ENCODE measurements around the gene RIIAD1.
"Not testable (repeated sequence)": the region's sequence is repeated elsewhere in the genome, so short reads cannot be mapped to it uniquely, and the experiment has no call there.

Gene RIIAD1

DNA sequence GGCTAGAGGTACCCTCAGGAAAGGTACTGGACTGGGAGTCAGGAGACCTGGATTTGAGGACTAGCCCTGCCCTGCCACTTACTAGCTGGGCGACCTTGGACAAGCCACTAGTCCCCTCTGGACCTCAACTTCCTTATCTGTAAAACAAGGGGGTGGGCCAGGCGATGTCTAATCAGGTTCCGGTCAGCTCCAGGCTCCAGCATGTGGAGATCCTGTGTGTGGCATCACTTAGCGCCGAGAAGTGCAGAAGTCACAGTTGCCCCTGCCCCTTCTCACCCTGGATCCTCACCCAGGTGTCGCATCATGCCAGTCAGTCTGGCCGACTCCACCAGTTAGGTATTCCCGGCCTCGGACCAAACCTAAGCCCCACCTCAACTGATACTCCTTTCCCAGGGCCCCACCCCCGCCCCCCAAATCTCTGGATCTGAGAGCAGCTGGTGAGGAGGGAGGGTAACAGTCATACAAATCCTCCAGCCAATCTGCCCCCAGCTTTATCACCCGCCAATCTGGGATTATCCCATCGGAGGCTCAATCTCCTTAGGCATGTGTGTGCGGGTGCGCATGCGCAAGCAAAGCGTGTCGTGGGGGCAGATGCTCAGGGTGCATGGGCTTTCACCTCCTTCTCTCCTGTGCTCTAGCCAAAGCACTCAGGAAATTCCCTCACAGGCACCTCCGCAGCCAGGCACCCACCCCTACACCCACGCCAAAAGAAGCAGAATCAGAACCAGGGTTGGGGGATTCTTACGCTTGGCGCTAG, 10.1 kb upstream of the RIIAD1 start:
- no peak for DNase-seq (ENCODE audit: low read depth)

DNA sequence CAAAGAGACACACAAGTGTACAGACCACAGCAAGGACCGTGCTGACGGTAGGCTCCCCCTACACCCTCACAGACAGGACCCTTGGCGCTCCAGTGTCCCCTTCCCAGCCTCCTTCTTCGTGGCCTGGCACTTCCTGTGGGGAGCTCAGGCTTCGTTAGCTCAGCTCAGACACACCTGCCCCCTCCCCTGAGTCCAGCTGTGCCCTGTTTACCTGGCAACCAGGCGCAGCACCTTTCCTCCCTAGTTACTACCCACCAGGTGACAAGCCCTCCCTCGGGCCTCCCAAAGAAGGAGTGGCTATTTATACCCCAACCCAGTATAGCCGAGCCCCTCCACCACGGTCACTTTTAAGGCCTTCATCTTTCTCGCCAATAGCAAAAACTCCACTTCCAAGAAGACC, 9.4 kb upstream of the RIIAD1 start:
- no peak for DNase-seq (ENCODE audit: low read depth)

DNA sequence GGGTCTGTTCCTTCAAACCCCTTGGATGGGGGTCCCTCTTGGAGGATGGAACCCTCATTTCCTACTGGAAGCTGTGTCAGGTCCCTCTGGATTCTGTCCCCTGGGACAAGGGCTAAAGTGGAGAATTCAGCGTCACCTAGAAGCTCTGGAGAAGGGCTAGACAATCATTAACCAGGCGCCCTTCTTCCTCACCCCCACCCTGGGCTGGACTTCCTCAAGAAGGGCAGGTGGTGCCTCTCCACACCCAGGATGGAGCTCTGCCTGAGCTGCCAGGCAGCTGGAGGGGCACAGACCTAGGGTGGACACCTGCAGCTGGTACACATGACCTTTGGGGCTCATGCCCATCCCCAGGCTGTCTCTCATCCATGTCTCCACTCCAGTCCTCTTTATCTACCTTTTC, 8.3 kb upstream of the RIIAD1 start:
- no peak for DNase-seq (ENCODE audit: low read depth)

DNA sequence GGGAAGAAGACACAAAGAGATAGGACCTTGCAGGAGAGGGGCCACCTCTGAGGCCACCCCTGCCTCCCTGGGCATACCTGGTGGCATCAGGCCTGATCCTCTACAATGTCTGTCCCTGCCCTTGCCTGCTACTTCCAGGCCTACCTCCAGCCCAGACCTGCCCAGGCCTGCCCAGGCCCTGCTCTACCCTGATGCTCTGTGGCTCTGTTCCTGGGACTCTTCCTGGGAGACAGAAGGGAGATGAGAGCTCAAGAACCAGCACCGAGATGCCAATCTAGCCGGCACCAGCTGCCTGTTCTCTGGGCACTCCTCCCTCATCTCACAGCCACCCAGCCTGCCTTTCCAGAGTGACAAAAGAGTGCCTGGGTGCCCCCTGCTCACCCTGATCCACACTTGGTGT, 7.4 kb upstream of the RIIAD1 start:
- DNase-seq (ENCODE audit: low read depth): no peak

DNA sequence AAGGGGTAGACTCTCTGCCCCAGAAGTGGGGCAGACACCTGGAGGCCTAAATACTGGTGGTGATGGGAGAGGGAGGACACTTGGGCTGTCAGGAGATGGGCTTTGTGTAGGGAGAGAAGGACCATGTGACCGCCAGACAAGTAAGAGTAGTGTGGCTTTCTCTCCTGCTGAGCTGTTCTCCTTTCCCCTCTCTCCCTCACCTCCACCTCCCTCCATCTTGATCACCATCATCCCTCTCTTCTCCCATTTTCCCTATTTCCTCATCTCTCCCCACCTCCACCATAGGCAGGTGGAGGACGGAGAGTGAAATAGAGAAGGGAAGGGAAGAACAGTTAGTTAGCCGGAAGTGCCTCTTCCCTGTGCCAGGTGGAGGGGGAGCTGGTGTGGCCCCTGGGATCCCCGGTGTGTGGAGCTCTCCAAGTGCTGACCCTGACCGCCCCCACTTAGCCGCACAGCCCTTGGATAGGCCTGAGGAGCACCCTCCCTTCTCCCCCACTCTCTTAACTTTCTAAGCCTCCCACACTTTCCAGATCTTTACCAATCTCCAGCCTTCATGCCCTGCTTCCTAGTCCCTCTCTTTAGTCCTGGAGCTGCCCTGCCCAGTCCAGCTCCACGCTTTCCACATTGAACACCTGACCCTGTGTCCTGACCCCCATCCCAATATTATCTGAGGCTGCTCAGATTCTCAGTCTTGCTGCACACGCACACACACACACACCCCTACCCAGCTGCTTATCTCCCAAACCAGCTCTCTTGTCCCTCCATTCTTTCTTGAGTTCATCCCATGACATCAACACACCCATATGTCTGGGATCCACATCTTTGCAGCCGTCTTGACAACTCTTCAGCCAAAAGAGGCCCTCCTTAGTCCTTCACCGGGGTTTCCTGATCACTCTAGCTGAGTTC, 6.2 kb upstream of the RIIAD1 start:
- DNase-seq (ENCODE audit: low read depth): no peak

DNA sequence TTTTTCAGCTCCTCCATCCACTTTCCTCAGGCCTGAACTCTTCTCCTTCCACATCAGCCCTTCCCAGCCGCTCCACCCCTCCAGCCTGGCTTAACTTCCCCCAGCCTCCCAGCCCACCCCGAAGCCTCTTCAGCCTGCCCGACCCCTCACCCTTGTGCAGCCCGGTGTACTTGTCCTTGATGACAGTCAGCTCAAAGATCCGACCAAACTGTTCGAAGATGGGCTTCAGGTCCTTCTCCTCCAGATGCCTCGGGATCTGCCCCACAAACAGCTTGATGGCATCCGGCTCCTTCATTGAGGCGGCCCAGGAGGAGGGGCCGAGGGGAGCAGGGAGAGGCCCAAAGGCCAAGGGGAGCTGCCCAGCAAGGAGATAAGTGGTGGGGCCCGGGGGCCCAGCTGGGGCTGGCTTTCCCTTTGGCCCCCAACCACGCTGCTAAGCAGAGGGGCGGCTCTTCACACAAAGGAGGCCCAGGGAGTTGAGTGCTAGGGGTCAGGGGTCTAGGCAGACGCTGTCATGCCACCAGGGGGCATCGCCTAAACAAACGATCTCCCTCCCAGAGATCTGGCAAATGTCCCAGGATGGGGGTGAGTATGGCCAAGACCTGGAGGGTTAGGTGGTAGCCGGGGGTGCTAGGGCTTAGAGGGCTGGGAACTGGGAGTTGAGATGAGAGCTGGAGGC, 5.5 kb upstream of the RIIAD1 start:
- DNase-seq (ENCODE audit: low read depth): no peak

DNA sequence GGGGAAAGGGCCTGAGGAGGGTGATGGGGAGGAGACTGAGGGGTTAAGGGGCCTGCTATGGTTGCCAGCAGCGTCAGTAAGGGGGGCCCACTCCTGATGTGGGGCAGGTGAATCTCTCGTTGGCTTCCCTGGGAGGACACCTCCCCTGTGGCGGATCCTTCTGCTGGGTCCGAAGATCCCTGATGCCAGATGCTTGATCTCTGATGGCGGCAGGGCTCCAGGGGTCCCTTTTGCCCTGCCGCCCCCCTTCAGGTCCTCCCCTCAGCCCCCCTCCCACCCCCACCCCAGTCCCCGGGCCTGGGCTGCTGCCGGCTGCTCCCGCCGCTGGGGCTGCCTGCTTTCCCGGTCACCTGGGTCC, 4.9 kb upstream of the RIIAD1 start:
- no peak for DNase-seq (ENCODE audit: low read depth)

DNA sequence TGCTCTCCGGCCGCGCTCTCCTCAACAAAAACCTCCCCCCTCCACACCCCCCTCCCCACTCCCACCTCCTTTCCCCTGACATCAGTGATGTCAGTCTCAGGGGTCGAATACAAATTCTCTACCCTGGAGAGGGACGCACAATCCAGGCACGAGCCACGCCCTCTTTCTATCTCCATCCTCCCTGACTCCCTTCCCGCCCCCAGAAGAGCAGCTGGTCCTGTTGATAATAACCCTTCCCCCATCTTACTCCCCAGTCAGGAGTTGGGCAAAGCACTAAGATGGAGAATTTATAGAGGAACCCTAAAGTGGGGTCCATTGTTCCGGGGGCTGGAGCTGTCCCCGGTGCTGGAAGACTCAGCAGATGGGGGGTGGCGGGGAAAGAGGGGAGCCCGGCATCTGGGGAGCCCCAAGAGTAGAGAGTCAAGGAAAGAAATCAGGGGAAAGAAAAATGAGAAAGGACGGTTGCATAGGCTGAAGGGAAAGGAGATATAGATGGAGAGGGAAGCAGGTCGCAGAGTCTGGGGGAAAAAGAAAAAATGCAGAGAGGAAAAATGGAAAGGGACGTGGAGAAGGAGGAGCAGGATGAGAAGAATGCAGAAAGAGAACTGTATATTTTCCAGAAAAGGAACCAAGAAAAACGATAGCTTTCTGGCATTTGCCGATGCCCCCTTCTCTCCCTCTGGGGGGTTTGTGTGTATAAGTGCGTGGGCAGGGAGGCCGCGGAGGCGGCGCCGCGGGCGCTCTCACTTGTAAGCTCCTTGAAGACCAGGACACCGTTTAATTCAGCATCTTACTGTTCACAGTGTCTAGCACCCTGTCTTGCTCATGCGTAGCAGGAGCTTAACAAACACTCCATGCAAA, 4.3 kb upstream of the RIIAD1 start, which contains the start of gene CELF3:
TSS of gene CELF3 (minus strand) at position 33 of the 861 bp plus-strand sequence. CDS start 783 bp downstream, outside the sequence.
- no peak for DNase-seq (ENCODE audit: low read depth)

DNA sequence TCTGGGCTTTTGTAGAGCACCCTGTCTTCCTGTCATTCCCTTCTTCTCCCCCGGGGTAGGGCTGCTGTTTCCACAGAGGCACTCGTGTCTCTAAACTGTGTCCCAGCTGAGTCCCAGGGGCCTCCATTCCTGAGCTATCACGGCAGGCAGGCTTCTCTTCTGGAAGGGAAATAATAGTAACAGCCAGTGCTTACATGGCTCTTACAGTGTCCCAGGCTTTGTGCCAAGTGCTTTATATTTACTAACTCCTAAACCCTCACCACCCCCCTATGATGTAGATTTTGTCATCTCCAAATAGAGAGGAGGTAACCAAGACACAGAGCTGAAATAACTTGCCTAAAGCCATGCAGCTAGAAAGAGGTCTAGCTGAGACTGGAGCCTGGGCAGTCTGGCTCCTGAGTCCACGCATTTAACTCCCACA, 3.3 kb upstream of the RIIAD1 start:
- no peak for DNase-seq (ENCODE audit: low read depth)

DNA sequence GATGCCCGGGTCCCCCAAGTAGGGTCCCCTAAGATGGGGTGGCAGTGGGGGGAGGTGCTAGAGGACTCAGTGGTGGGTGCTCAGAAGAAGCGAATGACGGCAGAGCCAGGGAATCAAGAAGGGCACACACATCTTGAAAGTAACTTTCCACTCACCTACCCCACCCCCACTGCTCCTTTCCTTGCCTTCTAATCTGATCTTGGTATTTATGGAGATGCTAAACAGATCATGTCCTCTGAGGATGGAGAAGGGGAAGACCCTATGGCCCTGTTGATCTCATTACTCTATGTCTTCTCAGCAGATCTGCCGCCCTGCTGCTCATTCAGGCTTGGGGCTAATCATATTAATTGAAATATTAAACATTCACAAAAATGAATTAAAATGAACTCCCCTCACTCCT, 2.7 kb upstream of the RIIAD1 start:
- DNase-seq (ENCODE audit: low read depth): no peak

DNA sequence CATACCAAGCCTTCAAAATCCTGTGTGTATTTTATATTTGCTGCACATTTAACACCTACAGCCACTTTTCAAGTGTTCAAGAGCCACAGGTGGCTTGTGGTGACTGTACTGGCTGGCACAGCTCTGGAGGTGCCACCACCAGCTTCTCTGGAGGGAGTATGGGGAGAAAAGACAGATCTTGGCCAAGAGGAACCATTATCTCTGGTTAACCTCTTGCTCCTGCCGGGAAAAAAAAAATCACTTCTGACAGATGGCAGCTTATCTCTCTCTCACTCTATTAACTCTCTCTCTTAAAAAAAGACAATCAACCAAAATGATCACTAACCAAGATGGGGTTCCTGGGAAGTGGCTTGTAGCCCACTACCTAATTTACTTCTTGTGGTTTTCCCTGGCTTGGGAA, 1.2 kb upstream of the RIIAD1 start:
- DNase-seq (ENCODE audit: low read depth): no peak

DNA sequence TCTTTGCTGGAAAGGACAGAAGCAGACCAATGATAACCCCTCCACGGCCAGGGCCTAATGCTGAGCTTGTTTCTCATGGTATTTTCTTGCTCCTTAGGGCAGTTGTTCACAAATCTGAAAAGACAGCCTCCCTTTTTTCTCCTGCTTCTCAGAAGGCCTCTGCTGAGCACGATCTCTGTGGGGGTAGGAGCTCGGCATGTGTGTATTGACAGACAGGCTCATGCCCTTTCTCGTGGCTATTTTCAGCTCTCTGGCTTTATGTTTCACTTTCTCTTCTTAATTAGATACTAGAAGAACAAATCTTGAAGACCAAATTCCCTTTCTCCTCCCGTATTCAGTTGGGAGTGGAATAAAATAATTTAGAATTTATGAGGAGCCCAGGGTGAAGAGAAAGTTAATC, 768 bp upstream of the RIIAD1 start:
- DNase-seq (ENCODE audit: low read depth): no peak

DNA sequence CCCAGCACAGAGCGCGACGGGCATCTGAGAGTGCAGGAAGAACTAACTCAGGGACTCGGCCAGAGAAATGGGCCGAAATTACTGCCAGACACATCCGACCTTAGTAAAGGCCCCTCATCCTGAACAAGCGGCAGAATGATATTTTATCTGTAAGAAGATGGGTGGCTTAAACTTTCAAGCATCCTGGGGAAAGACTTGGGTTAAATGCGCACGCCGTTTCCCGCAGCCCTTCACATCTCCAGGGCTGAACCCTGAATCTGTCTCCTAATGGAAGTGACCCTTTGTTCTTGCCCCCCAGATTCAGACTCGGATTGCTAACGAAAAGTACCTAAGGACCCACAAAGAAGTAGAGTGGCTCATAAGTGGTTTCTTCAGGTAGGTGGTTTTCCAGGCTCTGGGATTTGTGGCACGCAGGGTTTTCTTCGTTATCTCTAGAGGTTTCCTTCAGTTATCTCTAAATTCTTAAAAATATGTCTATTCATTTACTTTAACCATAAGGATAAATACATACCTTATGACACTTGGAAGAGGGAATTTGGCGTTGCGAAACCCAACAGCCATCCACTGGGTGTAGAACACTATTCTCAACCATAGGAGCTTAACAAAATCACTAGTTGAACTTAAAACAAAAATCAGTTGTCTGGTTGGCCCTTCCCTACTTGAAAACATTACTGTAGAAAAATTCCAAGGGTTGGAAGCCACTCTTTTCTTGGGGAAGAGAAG, 627 bp downstream of the RIIAD1 start:
- DNase-seq (ENCODE audit: low read depth): no peak

DNA sequence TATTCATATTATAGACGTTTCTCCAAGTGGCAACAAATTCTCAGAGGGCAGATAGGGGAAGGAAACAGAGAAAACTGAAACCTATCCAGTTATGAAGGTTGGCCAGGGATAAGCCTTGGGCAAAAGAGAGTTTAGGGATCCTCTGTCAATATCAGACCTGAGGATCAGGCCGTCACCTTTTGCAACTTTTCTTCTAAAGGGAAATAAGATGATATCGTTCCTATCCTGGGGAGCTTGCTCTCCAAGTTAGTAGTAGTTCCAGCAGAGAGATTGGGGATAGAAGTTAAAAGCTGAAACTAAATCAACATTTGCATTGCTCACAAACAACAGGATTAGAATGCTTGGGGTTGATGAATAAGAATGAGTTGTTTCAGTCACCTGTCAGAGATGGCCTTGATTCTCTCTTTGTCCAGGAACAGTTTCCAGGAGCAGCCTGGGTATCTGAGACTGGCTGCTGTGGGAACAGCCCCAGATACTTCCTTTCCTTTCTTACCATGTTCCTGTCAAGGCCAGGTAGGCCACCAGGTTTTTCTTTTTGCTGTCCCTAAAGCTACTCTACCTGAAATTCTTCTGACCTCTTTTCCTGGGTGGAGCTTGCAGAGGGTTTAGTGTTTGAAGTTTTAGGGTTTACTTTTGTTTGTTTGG, 2.5 kb downstream of the RIIAD1 start:
- DNase-seq (ENCODE audit: low read depth): no peak

DNA sequence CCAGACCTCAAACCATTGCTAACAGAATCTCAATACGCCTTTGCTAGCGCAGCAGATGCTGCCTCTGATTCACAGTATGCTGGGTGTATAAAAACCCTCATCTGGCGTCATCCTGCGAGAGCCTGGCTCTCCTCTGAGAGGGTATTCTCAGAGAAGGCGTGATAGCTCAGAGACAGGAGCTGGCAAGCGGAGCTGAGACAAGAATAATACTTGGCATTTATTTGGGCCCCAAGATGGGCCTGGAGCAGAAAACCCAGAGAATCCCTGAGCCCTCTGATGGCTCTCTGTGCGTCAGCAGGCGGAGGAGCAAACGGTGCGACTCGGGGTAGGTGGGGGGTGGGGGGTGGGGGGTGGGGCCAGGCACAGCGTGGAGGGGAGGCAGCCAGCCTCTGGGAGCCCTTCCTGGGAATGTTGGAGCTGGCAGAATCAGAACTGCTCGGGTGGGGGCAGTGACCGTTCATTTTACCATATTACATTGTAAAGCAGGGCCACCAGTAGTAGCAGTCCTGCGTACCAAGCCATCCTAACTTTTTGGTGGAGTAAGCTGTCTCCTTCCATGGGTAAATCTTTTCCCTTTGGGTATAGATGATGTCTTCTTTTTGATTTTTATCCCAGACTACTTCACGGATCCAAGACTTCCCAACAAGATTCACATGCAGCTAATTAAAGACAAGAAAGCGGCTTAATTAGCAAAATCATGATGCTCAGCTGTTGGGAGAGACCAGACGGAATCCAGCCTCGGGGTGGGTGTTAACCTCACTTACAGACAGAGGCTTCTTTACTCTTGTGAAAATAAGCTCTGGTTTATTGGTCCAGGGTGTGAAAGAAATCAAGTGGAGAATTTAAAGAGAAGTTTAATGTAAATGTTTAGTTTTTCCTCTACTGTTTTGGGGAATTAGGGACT, 7.1 kb downstream of the RIIAD1 start:
- DNase-seq (ENCODE audit: low read depth): no peak

DNA sequence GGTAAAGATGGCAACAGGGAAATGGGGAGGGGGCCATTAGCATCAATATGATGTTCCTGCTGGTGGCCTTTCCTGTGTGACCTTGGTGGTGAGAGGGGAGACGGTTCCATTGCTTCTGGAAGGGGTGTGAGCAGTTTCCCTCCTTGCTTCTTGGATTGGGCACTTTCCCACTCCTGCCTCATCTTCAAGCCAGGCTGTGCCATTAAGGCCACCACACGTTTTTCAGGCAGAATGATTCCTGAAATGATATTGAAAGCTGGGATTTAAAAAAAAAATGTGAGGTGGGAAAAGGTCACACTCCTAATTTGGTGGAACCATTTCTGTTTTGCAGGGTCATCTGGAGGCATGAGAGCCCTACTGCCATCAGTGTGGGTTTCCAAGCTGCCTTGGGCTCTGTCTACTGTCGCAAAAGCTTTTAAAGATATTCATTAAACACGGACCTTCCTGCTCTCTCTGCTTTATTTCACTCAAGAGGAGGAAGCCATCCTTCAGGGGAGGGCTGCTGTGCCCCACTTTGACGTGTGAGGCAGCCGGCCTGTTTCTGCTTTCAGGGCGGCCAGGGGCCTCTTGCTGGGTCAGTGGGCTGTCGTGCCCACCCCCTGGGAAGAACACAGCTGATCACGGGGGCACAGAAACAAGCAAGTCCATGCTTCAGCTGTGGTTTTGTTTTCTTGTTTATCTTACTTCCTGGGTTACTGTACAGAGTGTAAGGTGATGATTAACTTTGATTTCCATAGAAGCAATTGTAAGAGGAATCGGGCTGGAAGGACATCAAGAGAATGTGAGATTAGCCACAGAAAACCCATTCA, 8.0 kb downstream of the RIIAD1 start:
- DNase-seq (ENCODE audit: low read depth): no peak

DNA sequence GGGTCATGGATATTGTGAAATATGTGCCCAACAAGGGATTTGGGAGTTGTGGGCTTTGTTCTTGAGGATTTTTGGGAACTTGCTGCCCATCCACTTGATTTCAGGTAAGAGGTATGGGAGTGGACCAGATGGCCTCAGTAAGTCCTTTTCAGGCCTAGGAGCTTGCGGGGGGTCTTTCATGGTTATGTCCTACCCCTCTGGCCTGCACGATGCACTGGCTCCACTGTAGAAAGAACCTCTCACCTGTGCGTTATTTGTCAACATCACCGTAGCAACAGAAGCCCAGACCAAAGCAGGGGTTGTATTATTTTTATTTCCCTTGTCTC, 8.6 kb downstream of the RIIAD1 start:
- DNase-seq (ENCODE audit: low read depth): no peak

DNA sequence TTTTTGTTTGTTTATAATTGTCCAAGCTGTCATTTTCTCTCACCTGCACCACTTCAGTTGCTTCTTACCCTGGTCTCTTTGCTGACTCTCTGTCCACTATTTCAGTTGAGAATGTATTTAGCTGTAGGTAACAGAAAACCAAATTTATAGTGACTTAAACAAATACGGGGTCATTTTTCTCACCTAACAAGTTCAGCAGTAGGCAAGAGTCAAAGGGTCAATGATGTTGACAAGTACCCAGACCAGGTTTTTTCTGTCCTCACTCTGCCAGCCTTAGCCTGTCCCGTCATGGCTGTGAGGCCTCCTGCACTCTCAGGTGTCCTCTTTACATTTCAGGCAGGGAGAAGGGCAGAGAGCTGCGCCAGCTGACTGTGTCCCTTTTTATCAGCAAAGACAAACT, 11.8 kb downstream of the RIIAD1 start:
- DNase-seq (ENCODE audit: low read depth): no peak

DNA sequence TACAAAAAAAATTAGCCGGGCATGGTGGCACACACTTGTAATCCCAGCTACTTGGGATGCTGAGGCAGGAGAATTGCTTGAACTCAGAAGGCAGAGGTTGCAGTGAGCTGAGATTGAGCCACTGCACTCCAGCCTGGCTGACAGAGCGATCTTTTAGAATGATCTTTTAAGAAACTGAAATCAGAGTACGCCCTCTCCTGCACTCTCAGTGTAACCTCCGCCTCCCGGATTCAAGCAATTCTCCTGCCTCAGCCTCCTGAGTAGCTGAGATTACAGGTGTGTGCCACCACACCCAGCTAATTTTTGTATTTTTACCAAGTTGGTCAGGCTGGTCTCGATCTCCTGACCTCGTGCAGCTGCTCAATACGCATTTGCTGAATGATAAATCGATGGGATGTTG, 12.7 kb downstream of the RIIAD1 start:
- DNase-seq (ENCODE audit: low read depth): not testable (repeated sequence)
